GM23338 (cell line): Measurements from ENCODE around the gene RNF2. TPM values are rescaled to one million over a fixed set of nuclear protein-coding genes. Genes with fewer than 3 reads are reported as not detected.

ENCODE experiments used
- ATAC-seq: fragments of 200-7000 bp; cut with Tn5 transposase; 3 replicates; pipeline ENCODE4 v1.9.1; 2020
- DNase-seq: peaks from one replicate; pipeline ENCODE4 v3.0.0-alpha.2; 2015; ENCODE audit warnings: low spot score
- H2AFZ ChIP-seq: fragments of 200-600 bp; sonication (generic); 2 replicates; pipeline ENCODE4 v1.8.0; 2016; ENCODE audit warnings: antibody characterized with exemption, mild to moderate bottlenecking, moderate library complexity
- H3F3A ChIP-seq: fragments of 200-600 bp; sonication (generic); replicated peaks from 2 replicates; pipeline ENCODE4 v1.8.0; 2017; ENCODE audit warnings: antibody characterized with exemption, mixed run types, low read depth
- H3K27ac ChIP-seq: fragments of 200-600 bp; sonication (generic); 2 replicates; pipeline ENCODE4 v1.6.1; 2016; ENCODE audit warnings: low read depth
- H3K27me3 ChIP-seq: fragments of 200-600 bp; sonication (generic); 2 replicates; pipeline ENCODE4 v1.8.0; 2016; ENCODE audit warnings: mild to moderate bottlenecking, mixed run types, moderate library complexity; ENCODE audit not compliant: insufficient read depth
- H3K36me3 ChIP-seq: fragments of 200-600 bp; sonication (generic); 2 replicates; pipeline ENCODE4 v1.8.0; 2016; ENCODE audit warnings: mild to moderate bottlenecking; ENCODE audit not compliant: insufficient read depth
- H3K4me1 ChIP-seq: fragments of 200-600 bp; sonication (generic); 2 replicates; pipeline ENCODE4 v1.8.0; 2016; ENCODE audit warnings: mild to moderate bottlenecking, moderate library complexity; ENCODE audit not compliant: insufficient read depth
- H3K4me2 ChIP-seq: fragments of 200-600 bp; sonication (generic); 2 replicates; pipeline ENCODE4 v1.7.1; 2017; ENCODE audit warnings: mixed run types
- H3K4me3 ChIP-seq: fragments of 200-600 bp; sonication (generic); 2 replicates; pipeline ENCODE4 v1.6.1; 2016; ENCODE audit warnings: mixed run types
- H3K79me2 ChIP-seq: fragments of 200-600 bp; sonication (generic); replicated peaks from 2 replicates; pipeline ENCODE4 v1.8.0; 2017; ENCODE audit warnings: mild to moderate bottlenecking; ENCODE audit not compliant: insufficient read depth
- H3K9me2 ChIP-seq: fragments of 200-600 bp; sonication (generic); 2 replicates; pipeline ENCODE4 v1.8.0; 2017; ENCODE audit not compliant: insufficient read depth
- H4K20me1 ChIP-seq: fragments of 200-600 bp; sonication (generic); replicated peaks from 2 replicates; pipeline ENCODE4 v1.8.0; 2017; ENCODE audit warnings: mild to moderate bottlenecking; ENCODE audit not compliant: insufficient read depth
- H3K27ac Mint-ChIP-seq: 2 replicates; pipeline ENCODE4 v1.8.0; 2020; ENCODE audit warnings: inconsistent platforms, mild to moderate bottlenecking, moderate library complexity, mixed read lengths
- H3K27me3 Mint-ChIP-seq: 3 replicates; pipeline ENCODE4 v1.8.0; 2022; ENCODE audit warnings: low read depth, mild to moderate bottlenecking, moderate library complexity, mixed read lengths, inconsistent platforms; ENCODE audit not compliant: insufficient read depth, poor library complexity
- H3K36me3 Mint-ChIP-seq: 3 replicates; pipeline ENCODE4 v1.8.0; 2021; ENCODE audit warnings: low read depth, mild to moderate bottlenecking, inconsistent platforms, moderate library complexity, mixed read lengths
- H3K4me1 Mint-ChIP-seq: 3 replicates; pipeline ENCODE4 v1.8.0; 2020; ENCODE audit warnings: mild to moderate bottlenecking, inconsistent platforms, mixed read lengths
- H3K4me3 Mint-ChIP-seq: 3 replicates; pipeline ENCODE4 v1.8.0; 2021; ENCODE audit warnings: moderate library complexity, mild to moderate bottlenecking, inconsistent platforms, mixed read lengths
- H3K9me3 Mint-ChIP-seq: 3 replicates; pipeline ENCODE4 v1.8.0; 2020; ENCODE audit warnings: moderate library complexity, mild to moderate bottlenecking, inconsistent platforms, mixed read lengths
- CREB1 ChIP-seq: fragments of 250-450 bp; sonication (Bioruptor Pico); IDR thresholded peaks from 2 replicates; pipeline ENCODE4 v1.5.0; 2020; ENCODE audit warnings: low read depth, mild to moderate bottlenecking, moderate library complexity
- CTCF ChIP-seq, 2 experiments: fragments of 200-600 bp in 1 of 2; sonication (generic) in 1 of 2; conservative IDR thresholded peaks; 2 replicates each; pipeline versions ENCODE4 v1.5.1 to v1.6.1; 2016 to 2017; ENCODE audit warnings: antibody characterized with exemption in 2 of 2, low read depth in 2 of 2, mild to moderate bottlenecking in 2 of 2, moderate library complexity in 1 of 2
- ETS1 ChIP-seq: IDR thresholded peaks from 2 replicates; pipeline ENCODE4 v1.6.1; 2016; ENCODE audit warnings: antibody characterized with exemption
- EZH2 ChIP-seq: fragments of 200-600 bp; sonication (generic); IDR thresholded peaks from one replicate; pipeline ENCODE4 v1.8.0; 2017; ENCODE audit warnings: antibody characterized with exemption, mild to moderate bottlenecking, low read depth; ENCODE audit not compliant: unreplicated experiment
- EZH2phosphoT487 ChIP-seq: fragments of 200-600 bp; sonication (generic); IDR thresholded peaks from one replicate; pipeline ENCODE4 v1.8.1; 2018; ENCODE audit warnings: antibody characterized with exemption; ENCODE audit not compliant: unreplicated experiment
- JUNB ChIP-seq: IDR thresholded peaks from one replicate; pipeline ENCODE4 v1.6.1; 2016; ENCODE audit warnings: antibody characterized with exemption; ENCODE audit not compliant: unreplicated experiment
- NANOG ChIP-seq: IDR thresholded peaks from 2 replicates; pipeline ENCODE4 v1.6.1; 2016; ENCODE audit warnings: antibody characterized with exemption, borderline replicate concordance
- POLR2AphosphoS5 ChIP-seq: IDR thresholded peaks from 2 replicates; pipeline ENCODE4 v1.6.1; 2016; ENCODE audit warnings: antibody characterized with exemption, low read depth
- REST ChIP-seq: IDR thresholded peaks from one replicate; pipeline ENCODE4 v1.6.1; 2018; ENCODE audit warnings: antibody characterized with exemption; ENCODE audit not compliant: unreplicated experiment
- STAT1 ChIP-seq: IDR thresholded peaks from one replicate; pipeline ENCODE4 v1.6.1; 2016; ENCODE audit warnings: antibody characterized with exemption; ENCODE audit not compliant: unreplicated experiment
- ZNF114 ChIP-seq: fragments of 250-450 bp; sonication (Bioruptor Pico); IDR thresholded peaks from 2 replicates; pipeline ENCODE4 v1.5.0; 2020; ENCODE audit warnings: mild to moderate bottlenecking, moderate library complexity
- ZNF462 ChIP-seq: fragments of 250-450 bp; sonication (Bioruptor Pico); IDR thresholded peaks from 2 replicates; pipeline ENCODE4 v1.5.0; 2020; ENCODE audit warnings: mild to moderate bottlenecking, moderate library complexity
- polyA plus RNA-seq: library from polyadenylated mRNA; unstranded; fragments of >200 nt; fragmentation: Nextera tagmentation; extraction: Ambion mirVana; gene quantifications from 2 replicates; pipeline ENCODE4 v1.2.1, GENCODE V29; 2016
- total RNA-seq: library from RNA; depleted of rRNA; stranded (reverse); fragments of >200 nt; shearing (Covaris generic); gene quantifications from 2 replicates; pipeline ENCODE4 v1.2.3, GENCODE V29; 2014

Gene RNF2
- total and polyA plus RNA-seq, 2 experiments from 2014 or later: 33.3 to 51.4 TPM

GRCh38 chr1:185016880-185017279 lies 28.5 kb upstream of the RNF2 start:
- Histone ChIP-seq H3K4me1 (no peaks in the 10 kb centered on the region), H3K27ac (no peak overlapping the region), H3K79me2 (no peaks in the 10 kb centered on the region), H3K4me2 (no peak overlapping the region), H3F3A (no peaks in the 10 kb centered on the region), H2AFZ (no peak overlapping the region), H4K20me1 (no peaks in the 10 kb centered on the region), H3K9me2 (peaks cover 4% of the 10 kb centered on the region; the same call in 1 of the 2 replicates), H3K36me3 (no peaks in the 10 kb centered on the region), H3K4me3 (no peak overlapping the region), H3K27me3 (no peaks in the 10 kb centered on the region)
- no peaks in the 10 kb centered on the region for H3K36me3 Mint-ChIP-seq
- H3K4me1 Mint-ChIP-seq: peaks cover 8% of the 10 kb centered on the region
- H3K4me3 Mint-ChIP-seq: no peak overlapping the region
- no peak overlapping the region for H3K27ac Mint-ChIP-seq
- H3K9me3 Mint-ChIP-seq: no peaks in the 10 kb centered on the region; the same call in 2 of the 3 replicates
- ATAC-seq: no peak
- TF ChIP-seq ZNF114 (CRISPR knock-in tag) (no peak), CTCF (conservative IDR thresholded peaks at IDR 0.05; ENCODE audit: low read depth in 2 of 2) (no peak), ZNF462 (CRISPR knock-in tag) (no peak), EZH2phosphoT487 (no peak), JUNB (no peak), REST (no peak), CREB1 (CRISPR knock-in tag) (no peak), EZH2 (no peak), STAT1 (no peak), ETS1 (no peak), POLR2AphosphoS5 (no peak), NANOG (no peak)
- DNase-seq: no peak
- no peaks in the 10 kb centered on the region for H3K27me3 Mint-ChIP-seq
